GM03348 (cell line): Measurements from ENCODE around the gene FAM3B.

Experiments
- DNase-seq: peaks from one replicate; pipeline ENCODE4 v3.0.0; 2012; ENCODE audit warnings: low spot score

FAM3B gene

GRCh38 chr21:41398251-41398650, 81.7 kb downstream of the FAM3B start:
- no peak for DNase-seq

GRCh38 chr21:41398831-41399230, 82.2 kb downstream of the FAM3B start:
- DNase-seq = no peak

- no peak for DNase-seq
Observed at GRCh38 chr21:41399246-41399800, 82.7 kb downstream of the FAM3B start.

GRCh38 chr21:41402231-41402630, 85.6 kb downstream of the FAM3B start:
- no peak for DNase-seq

DNA sequence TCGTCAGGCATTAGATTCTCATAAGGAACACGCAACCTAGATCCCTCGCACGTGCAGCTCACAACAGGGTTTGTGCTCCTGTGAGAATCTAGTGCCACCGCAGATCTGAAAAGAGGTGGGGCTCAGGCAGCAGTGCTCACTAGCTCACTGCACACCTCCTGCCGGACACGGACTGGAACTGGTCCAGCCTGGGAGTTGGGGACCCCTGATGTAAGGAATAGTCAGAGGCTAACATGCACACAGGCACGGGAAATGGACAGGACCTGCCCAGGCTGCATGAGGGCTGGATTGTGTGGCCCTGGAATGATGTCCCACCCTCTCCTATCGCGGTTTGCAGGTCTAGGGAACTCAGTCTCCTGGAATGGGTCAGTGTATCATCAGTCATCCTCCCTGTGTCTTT, 86.2 kb downstream of the FAM3B start:
- no peak for DNase-seq

DNA sequence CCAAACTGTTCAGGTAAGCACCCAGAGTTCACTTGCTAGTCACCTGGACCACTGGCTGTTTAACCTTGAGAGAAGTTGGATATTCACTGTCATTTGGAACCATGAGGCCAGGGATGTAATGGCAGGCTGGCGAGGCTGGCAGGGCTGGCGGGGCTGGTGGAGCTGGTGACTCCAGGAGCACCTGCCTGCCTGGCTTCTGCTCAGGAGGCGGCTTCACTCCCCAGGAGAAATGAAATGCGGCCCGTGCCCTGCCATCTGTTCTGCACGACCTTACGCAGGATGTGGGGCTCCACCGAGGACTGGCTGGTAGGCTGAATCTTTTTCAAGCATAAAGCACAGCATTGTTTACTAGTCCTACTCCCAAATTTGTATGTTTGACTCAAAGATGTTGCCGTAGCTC, 86.7 kb downstream of the FAM3B start:
- no peak for DNase-seq

- DNase-seq = no peak
Observed at GRCh38 chr21:41403966-41404365, 87.4 kb downstream of the FAM3B start.

DNA sequence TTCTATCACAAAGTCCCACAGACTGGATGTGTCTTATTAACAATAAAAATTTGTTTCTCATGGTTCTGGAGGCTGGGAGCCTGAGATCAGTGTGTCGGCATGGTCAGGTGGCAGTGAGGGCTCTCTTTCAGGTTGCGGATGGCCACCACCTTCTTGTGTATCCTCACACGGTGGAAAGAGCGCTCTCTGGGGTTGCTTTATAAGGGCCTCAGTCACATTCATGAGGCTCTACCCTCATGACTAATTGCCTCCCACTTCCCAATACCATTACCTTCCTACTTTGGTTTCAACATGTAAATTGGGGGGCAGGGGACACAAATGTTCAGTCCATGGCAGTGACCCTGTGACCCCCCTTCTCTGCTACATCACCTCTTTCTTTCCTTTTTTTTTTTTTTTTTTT, 88.7 kb downstream of the FAM3B start:
- no peak for DNase-seq

- DNase-seq = no peak
Observed at GRCh38 chr21:41406340-41406739, 89.7 kb downstream of the FAM3B start.
